ENCODE data around the gene CORO1C.

Gene CORO1C

DNA sequence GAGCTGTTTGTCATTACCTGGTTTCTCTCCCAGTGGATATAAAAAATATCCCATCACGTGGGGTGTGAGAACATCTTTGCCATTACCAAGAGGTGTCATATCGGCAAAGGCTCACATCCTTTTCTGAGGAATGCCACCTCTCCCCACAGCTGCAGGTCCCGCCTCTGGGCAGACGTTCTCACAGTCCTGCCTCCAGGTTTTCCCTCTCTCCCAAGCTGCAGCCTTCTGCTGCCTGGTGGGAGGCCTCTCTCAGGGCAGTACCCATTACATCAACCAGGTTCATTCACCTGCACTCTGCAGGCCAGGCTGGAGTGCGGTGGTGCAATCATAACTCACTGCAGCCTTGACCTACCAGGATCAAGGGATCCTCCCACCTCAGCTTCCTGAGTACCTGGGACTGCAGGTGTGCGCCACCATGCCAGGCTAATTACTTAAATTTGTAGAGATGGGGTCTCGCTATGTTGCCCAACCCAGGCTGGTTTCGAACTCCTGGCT is 118.5 kb downstream of the CORO1C start:
- no peaks in the 10 kb centered on the region for H3K36me3 ChIP-seq (ENCODE audit: control insufficient read depth, insufficient read depth, low read length)
- no peaks in the 10 kb centered on the region for H3K9me3 ChIP-seq (ENCODE audit: control insufficient read depth, low read length)
- TF ChIP-seq, protein P1, sequence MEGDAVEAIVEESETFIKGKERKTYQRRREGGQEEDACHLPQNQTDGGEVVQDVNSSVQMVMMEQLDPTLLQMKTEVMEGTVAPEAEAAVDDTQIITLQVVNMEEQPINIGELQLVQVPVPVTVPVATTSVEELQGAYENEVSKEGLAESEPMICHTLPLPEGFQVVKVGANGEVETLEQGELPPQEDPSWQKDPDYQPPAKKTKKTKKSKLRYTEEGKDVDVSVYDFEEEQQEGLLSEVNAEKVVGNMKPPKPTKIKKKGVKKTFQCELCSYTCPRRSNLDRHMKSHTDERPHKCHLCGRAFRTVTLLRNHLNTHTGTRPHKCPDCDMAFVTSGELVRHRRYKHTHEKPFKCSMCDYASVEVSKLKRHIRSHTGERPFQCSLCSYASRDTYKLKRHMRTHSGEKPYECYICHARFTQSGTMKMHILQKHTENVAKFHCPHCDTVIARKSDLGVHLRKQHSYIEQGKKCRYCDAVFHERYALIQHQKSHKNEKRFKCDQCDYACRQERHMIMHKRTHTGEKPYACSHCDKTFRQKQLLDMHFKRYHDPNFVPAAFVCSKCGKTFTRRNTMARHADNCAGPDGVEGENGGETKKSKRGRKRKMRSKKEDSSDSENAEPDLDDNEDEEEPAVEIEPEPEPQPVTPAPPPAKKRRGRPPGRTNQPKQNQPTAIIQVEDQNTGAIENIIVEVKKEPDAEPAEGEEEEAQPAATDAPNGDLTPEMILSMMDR (IDR thresholded peaks at IDR 0.05): no peak
- H3K4me2 ChIP-seq (ENCODE audit: low read length): no peak overlapping the region
- H3K27ac ChIP-seq: no peak overlapping the region
- no peak overlapping the region for H3K4me3 ChIP-seq (ENCODE audit: low read depth, low read length)
- no peak overlapping the region for H3K9ac ChIP-seq
- no peaks in the 10 kb centered on the region for H3K4me1 ChIP-seq
- H3K27me3 ChIP-seq (ENCODE audit: control insufficient read depth, insufficient read depth, low read length): no peaks in the 10 kb centered on the region
- H2AFZ ChIP-seq: no peak overlapping the region
- no peaks in the 10 kb centered on the region for H3K79me2 ChIP-seq

DNA sequence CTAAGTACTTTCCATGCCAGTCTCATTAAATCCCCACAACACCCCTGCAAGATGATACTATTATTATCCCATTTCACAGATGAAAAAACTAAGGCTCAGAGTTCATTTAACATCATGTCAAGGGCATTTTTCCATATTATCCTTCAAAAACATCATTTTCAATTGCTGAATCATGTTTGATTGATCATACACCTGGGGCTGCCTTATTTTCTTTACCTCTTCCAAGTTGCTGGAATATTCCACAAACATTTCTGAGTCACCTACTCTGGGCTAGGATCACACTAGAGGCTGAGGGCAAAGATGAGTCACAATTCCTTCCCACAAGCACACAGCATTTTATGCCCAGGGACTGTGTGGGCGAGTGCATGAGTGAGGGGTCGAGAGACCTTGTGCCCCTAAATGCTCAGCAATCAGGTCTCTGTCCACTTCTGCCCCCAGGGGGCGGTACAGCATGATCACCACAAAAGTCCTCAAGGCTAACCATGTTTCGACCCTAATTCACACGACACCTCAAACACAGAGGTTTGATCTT is 119.4 kb downstream of the CORO1C start:
- TF ChIP-seq, protein P1 (IDR thresholded peaks at IDR 0.05): no peak
- Histone ChIP-seq H3K4me3 (ENCODE audit: low read depth, low read length) (no peak overlapping the region), H3K27me3 (ENCODE audit: control insufficient read depth, insufficient read depth, low read length) (no peaks in the 10 kb centered on the region), H3K4me2 (ENCODE audit: low read length) (no peak overlapping the region), H3K36me3 (ENCODE audit: control insufficient read depth, insufficient read depth, low read length) (no peaks in the 10 kb centered on the region), H3K9me3 (ENCODE audit: control insufficient read depth, low read length) (no peaks in the 10 kb centered on the region), H3K27ac (no peak overlapping the region), H3K9ac (no peak overlapping the region), H3K4me1 (no peaks in the 10 kb centered on the region), H2AFZ (no peak overlapping the region), H3K79me2 (no peaks in the 10 kb centered on the region)

DNA sequence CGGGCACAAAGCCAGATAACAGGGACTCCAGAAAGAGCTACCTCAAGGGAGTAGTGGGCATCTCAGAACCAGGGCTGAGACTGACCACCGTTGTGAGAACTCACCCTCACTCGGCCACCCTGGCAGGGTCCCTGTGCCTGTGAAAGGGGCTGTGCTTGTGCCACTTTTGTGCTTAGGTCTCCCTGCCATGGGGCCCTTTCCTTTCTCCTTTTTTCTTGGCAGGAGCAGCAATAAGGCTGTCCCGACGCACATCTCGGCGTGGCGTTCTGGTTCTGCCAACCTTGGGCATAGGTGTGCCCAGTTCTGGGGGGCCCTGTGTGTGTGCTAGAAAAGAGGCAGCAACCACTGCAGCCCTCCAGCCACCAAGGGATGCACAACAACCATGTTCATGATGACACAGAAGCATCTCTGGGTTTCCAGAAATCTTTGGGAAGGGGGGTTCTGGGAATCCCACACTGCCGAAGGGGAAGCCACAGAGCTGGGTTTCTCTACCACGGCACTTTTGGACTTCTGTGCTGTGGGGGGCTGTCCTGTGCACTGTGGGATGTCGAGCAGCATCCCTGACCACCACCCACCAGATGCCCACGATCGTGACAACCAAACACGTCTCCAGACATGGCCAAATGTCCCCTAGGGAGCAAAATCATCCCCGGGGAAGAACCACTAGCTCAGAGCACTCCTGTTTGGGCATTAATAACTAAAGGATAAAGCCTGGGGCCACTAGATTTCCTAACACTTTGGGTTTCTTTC is 120.3 kb downstream of the CORO1C start:
- H3K4me3 ChIP-seq (ENCODE audit: low read depth, low read length): no peak overlapping the region
- no peak overlapping the region for H2AFZ ChIP-seq
- TF ChIP-seq, protein P1 (IDR thresholded peaks at IDR 0.05): no peak
- no peaks in the 10 kb centered on the region for H3K27me3 ChIP-seq (ENCODE audit: control insufficient read depth, insufficient read depth, low read length)
- no peaks in the 10 kb centered on the region for H3K9me3 ChIP-seq (ENCODE audit: control insufficient read depth, low read length)
- no peak overlapping the region for H3K9ac ChIP-seq
- no peaks in the 10 kb centered on the region for H3K79me2 ChIP-seq
- H3K4me2 ChIP-seq (ENCODE audit: low read length): no peak overlapping the region
- H3K4me1 ChIP-seq: no peaks in the 10 kb centered on the region
- no peaks in the 10 kb centered on the region for H3K36me3 ChIP-seq (ENCODE audit: control insufficient read depth, insufficient read depth, low read length)
- H3K27ac ChIP-seq: no peak overlapping the region

DNA sequence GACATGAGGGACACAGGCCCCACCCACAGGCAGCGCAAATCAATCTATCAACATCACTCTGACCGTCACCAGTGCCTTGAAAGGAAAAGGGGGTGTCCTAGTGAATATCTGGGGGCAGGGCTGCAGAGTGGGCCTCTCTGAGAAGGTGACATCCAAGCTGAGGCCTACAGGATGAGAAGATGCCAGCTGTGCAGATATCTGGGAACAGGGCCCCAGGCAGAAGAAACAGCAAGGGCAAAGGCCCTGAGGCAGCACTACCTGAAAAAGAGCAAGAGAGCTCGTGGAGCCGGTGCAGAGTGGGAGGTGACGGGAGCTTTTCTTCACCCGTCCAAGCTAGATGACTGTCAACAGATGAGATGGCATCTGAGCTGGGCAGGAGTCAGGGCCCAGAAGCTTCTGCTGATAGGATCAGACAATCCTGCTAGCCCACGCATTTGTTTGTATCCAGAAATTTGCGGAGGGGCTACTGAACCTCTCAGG is 120.9 kb downstream of the CORO1C start:
- no peak overlapping the region for H3K4me3 ChIP-seq (ENCODE audit: low read depth, low read length)
- no peaks in the 10 kb centered on the region for H3K27me3 ChIP-seq (ENCODE audit: control insufficient read depth, insufficient read depth, low read length)
- H3K36me3 ChIP-seq (ENCODE audit: control insufficient read depth, insufficient read depth, low read length): no peaks in the 10 kb centered on the region
- H2AFZ ChIP-seq: no peak overlapping the region
- H3K79me2 ChIP-seq: no peaks in the 10 kb centered on the region
- no peaks in the 10 kb centered on the region for H3K4me1 ChIP-seq
- TF ChIP-seq, protein P1 (IDR thresholded peaks at IDR 0.05): no peak
- H3K9me3 ChIP-seq (ENCODE audit: control insufficient read depth, low read length): no peaks in the 10 kb centered on the region
- no peak overlapping the region for H3K4me2 ChIP-seq (ENCODE audit: low read length)
- H3K9ac ChIP-seq: no peak overlapping the region
- H3K27ac ChIP-seq: no peak overlapping the region

All from parathyroid adenoma (tissue), 2 donors.